ENCODE measurements around the gene ANKRD13B. TPM values are rescaled to one million over a fixed set of nuclear protein-coding genes. Genes with fewer than 3 reads are reported as not detected.

Gene ANKRD13B
- total and polyA plus RNA-seq, 2 of the 13 experiments (the other 11 are each of a cell fraction or from before 2014, with no cell fraction given): 1.7 to 1.8 TPM

GRCh38 chr17:29579866-29580771 is 12.8 kb upstream of the ANKRD13B start (continued):
- peak; percentile 63 for TF ChIP-seq MAX (IDR thresholded peaks at IDR 0.05)
- TF ChIP-seq, protein P1, sequence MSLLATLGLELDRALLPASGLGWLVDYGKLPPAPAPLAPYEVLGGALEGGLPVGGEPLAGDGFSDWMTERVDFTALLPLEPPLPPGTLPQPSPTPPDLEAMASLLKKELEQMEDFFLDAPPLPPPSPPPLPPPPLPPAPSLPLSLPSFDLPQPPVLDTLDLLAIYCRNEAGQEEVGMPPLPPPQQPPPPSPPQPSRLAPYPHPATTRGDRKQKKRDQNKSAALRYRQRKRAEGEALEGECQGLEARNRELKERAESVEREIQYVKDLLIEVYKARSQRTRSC (CRISPR knock-in tag; IDR thresholded peaks at IDR 0.05; ENCODE audit: low read depth): no peak
- no peak for TF ChIP-seq HDAC1 (CRISPR knock-in tag; IDR thresholded peaks at IDR 0.05)
- TF ChIP-seq, protein P2, sequence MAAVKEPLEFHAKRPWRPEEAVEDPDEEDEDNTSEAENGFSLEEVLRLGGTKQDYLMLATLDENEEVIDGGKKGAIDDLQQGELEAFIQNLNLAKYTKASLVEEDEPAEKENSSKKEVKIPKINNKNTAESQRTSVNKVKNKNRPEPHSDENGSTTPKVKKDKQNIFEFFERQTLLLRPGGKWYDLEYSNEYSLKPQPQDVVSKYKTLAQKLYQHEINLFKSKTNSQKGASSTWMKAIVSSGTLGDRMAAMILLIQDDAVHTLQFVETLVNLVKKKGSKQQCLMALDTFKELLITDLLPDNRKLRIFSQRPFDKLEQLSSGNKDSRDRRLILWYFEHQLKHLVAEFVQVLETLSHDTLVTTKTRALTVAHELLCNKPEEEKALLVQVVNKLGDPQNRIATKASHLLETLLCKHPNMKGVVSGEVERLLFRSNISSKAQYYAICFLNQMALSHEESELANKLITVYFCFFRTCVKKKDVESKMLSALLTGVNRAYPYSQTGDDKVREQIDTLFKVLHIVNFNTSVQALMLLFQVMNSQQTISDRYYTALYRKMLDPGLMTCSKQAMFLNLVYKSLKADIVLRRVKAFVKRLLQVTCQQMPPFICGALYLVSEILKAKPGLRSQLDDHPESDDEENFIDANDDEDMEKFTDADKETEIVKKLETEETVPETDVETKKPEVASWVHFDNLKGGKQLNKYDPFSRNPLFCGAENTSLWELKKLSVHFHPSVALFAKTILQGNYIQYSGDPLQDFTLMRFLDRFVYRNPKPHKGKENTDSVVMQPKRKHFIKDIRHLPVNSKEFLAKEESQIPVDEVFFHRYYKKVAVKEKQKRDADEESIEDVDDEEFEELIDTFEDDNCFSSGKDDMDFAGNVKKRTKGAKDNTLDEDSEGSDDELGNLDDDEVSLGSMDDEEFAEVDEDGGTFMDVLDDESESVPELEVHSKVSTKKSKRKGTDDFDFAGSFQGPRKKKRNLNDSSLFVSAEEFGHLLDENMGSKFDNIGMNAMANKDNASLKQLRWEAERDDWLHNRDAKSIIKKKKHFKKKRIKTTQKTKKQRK (IDR thresholded peaks at IDR 0.05; ENCODE audit: low read length): no peak
- TF ChIP-seq, protein P3, sequence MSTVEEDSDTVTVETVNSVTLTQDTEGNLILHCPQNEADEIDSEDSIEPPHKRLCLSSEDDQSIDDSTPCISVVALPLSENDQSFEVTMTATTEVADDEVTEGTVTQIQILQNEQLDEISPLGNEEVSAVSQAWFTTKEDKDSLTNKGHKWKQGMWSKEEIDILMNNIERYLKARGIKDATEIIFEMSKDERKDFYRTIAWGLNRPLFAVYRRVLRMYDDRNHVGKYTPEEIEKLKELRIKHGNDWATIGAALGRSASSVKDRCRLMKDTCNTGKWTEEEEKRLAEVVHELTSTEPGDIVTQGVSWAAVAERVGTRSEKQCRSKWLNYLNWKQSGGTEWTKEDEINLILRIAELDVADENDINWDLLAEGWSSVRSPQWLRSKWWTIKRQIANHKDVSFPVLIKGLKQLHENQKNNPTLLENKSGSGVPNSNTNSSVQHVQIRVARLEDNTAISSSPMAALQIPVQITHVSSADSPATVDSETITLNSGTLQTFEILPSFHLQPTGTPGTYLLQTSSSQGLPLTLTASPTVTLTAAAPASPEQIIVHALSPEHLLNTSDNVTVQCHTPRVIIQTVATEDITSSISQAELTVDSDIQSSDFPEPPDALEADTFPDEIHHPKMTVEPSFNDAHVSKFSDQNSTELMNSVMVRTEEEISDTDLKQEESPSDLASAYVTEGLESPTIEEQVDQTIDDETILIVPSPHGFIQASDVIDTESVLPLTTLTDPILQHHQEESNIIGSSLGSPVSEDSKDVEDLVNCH (CRISPR knock-in tag; IDR thresholded peaks at IDR 0.05): no peak
- TF ChIP-seq ZBTB3 (CRISPR knock-in tag; IDR thresholded peaks at IDR 0.05; ENCODE audit: borderline replicate concordance, low read depth): no peak
- TF ChIP-seq RCOR2 (CRISPR knock-in tag; IDR thresholded peaks at IDR 0.05): no peak
- TF ChIP-seq, protein P4, sequence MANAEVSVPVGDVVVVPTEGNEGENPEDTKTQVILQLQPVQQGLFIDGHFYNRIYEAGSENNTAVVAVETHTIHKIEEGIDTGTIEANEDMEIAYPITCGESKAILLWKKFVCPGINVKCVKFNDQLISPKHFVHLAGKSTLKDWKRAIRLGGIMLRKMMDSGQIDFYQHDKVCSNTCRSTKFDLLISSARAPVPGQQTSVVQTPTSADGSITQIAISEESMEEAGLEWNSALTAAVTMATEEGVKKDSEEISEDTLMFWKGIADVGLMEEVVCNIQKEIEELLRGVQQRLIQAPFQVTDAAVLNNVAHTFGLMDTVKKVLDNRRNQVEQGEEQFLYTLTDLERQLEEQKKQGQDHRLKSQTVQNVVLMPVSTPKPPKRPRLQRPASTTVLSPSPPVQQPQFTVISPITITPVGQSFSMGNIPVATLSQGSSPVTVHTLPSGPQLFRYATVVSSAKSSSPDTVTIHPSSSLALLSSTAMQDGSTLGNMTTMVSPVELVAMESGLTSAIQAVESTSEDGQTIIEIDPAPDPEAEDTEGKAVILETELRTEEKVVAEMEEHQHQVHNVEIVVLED (CRISPR knock-in tag; IDR thresholded peaks at IDR 0.05; ENCODE audit: borderline replicate concordance): no peak
- TF ChIP-seq ZNF691 (CRISPR knock-in tag; IDR thresholded peaks at IDR 0.05; ENCODE audit: borderline replicate concordance, low read depth): 0 out of 2 replicates have a peak, but pooled peaks have one; percentile 50
- TF ChIP-seq CTCF (CRISPR knock-in tag; IDR thresholded peaks at IDR 0.05): peak; percentile 96
- no peak for TF ChIP-seq ZNF563 (CRISPR knock-in tag; IDR thresholded peaks at IDR 0.05)
- no peak for TF ChIP-seq BCL6 (CRISPR knock-in tag; IDR thresholded peaks at IDR 0.05)
- TF ChIP-seq ZNF225 (CRISPR knock-in tag; IDR thresholded peaks at IDR 0.05): no peak
- TF ChIP-seq ZNF598 (CRISPR knock-in tag; IDR thresholded peaks at IDR 0.05; ENCODE audit: borderline replicate concordance): no peak
- TF ChIP-seq ZNF792 (CRISPR knock-in tag; IDR thresholded peaks at IDR 0.05): no peak

Measured in HepG2 (cell line).